HepG2 (cell line): ENCODE measurements around the gene RERE. TPM values are rescaled to one million over a fixed set of nuclear protein-coding genes. Genes with fewer than 3 reads are reported as not detected.

Experiments used
- ATAC-seq: fragments of 200-7000 bp; cut with Tn5 transposase; 3 replicates; pipeline ENCODE4 v1.9.1; 2020; ENCODE audit warnings: mild to moderate bottlenecking, moderate library complexity
- BruUV-seq: library from RNA; stranded (reverse); fragments of 400-500 nt; replicated peaks from 2 replicates; lab custom pipeline; 2021; lab: Mats Ljungman, UMichigan
- CTCF ChIA-PET: fragments of 300-600 bp; formaldehyde crosslinking; extraction: SDS; loops from one replicate; lab custom pipeline; 2021; ENCODE audit warnings: low total read pairs, inconsistent platforms, low intra/inter-chr PET ratio; lab: Yijun Ruan, JAX
- POLR2A ChIA-PET: fragments of 350-600 bp; sonication (Branson Sonifier 250); formaldehyde crosslinking; loops from one replicate; lab custom pipeline; 2020; ENCODE audit warnings: antibody characterized with exemption, inconsistent platforms; lab: Yijun Ruan, JAX
- DNase-seq: peaks from one replicate; pipeline ENCODE4 v3.0.0-alpha.2; 2015; ENCODE audit warnings: low spot score
- FAIRE-seq: peaks from 3 replicates; lab custom pipeline; 2011; peaks lifted over from hg19 to GRCh38; lab: Jason Lieb, UNC
- H2AFZ ChIP-seq: one replicate; pipeline ENCODE4 v1.6.1; 2011; ENCODE audit warnings: low read length, inconsistent platforms
- H3K27ac ChIP-seq: fragments of 300-600 bp; 3 replicates; pipeline ENCODE4 v1.8.0; 2011; ENCODE audit warnings: mixed run types, mild to moderate bottlenecking, mixed read lengths, low read length, inconsistent platforms; ENCODE audit not compliant: insufficient read depth; ENCODE audit errors: extremely low read length
- H3K27me3 ChIP-seq, 2 experiments: fragments of 200-600 bp in 1 of 2; 2 replicates in 1 of 2; 3 replicates in 1 of 2; pipeline versions ENCODE4 v1.6.0 to v1.8.0; 2011; ENCODE audit warnings: low read length in 2 of 2, mild to moderate bottlenecking in 2 of 2, moderate library complexity in 2 of 2, inconsistent platforms in 1 of 2; ENCODE audit not compliant: insufficient read depth in 2 of 2, control insufficient read depth in 1 of 2
- H3K36me3 ChIP-seq, 2 experiments: fragments of 200-600 bp in 1 of 2; replicated peaks in 1 of 2; 2 replicates in 1 of 2; 3 replicates in 1 of 2; pipeline versions ENCODE4 v1.5.1 to v1.8.0; 2011; ENCODE audit warnings: low read length in 2 of 2, inconsistent platforms in 1 of 2; ENCODE audit not compliant: insufficient read depth in 2 of 2, control insufficient read depth in 1 of 2
- H3K4me1 ChIP-seq: 2 replicates; pipeline ENCODE4 v1.5.1; 2012; ENCODE audit warnings: low read length, inconsistent platforms; ENCODE audit not compliant: insufficient read depth
- H3K4me2 ChIP-seq: 2 replicates; pipeline ENCODE4 v1.6.0; 2011; ENCODE audit warnings: low read depth, low read length, inconsistent platforms
- H3K4me3 ChIP-seq, 3 experiments: fragments of 200-600 bp in 1 of 3; sonication (generic), shearing (Covaris generic) in 1 of 3; replicated peaks in 1 of 3; 2 replicates each; pipeline ENCODE4 v1.5.1; 2011 to 2016; ENCODE audit warnings: low read length in 3 of 3, inconsistent platforms in 2 of 3, low read depth in 2 of 3, mild to moderate bottlenecking in 2 of 3, control low read depth in 1 of 3, mixed read lengths in 1 of 3; ENCODE audit not compliant: insufficient read depth in 1 of 3
- H3K79me2 ChIP-seq: one replicate; pipeline ENCODE4 v1.6.1; 2011; ENCODE audit warnings: low read length, inconsistent platforms; ENCODE audit not compliant: insufficient read depth
- H3K9ac ChIP-seq: 2 replicates; pipeline ENCODE4 v1.6.0; 2011; ENCODE audit warnings: mild to moderate bottlenecking, low read depth, low read length, inconsistent platforms; ENCODE audit not compliant: insufficient read depth
- H3K9me3 ChIP-seq: 2 replicates; pipeline ENCODE4 v1.5.1; 2012; ENCODE audit warnings: mild to moderate bottlenecking, low read length
- H4K20me1 ChIP-seq: 2 replicates; pipeline ENCODE4 v1.6.0; 2011; ENCODE audit warnings: inconsistent platforms, mild to moderate bottlenecking, low read length, moderate library complexity; ENCODE audit not compliant: insufficient read depth
- CENPBD1 ChIP-seq: sonication (generic); formaldehyde crosslinking; IDR thresholded peaks from 2 replicates; pipeline ENCODE4 v1.8.0; 2022; ENCODE audit warnings: missing genetic modification reagents, low read depth, mild to moderate bottlenecking, borderline replicate concordance
- IRF2 ChIP-seq: IDR thresholded peaks from 2 replicates; pipeline ENCODE4 v1.6.1; 2018; ENCODE audit warnings: missing genetic modification reagents, missing compliant biosample characterization
- NCOR1 ChIP-seq: fragments of 200-600 bp; sonication (generic); IDR thresholded peaks from 2 replicates; pipeline ENCODE4 v1.7.0; 2017; ENCODE audit warnings: antibody characterized with exemption, low read length, borderline replicate concordance
- PRDM10 ChIP-seq: sonication (generic); formaldehyde crosslinking; IDR thresholded peaks from 2 replicates; pipeline ENCODE4 v1.4.0; 2020; ENCODE audit warnings: low read depth, missing genetic modification reagents
- RBM22 ChIP-seq: fragments of 200-400 bp; formaldehyde crosslinking; optimal IDR thresholded peaks from 2 replicates; pipeline ENCODE3; 2017; ENCODE audit warnings: mild to moderate bottlenecking, low read length, moderate library complexity
- TMF1 ChIP-seq: sonication (generic); formaldehyde crosslinking; IDR thresholded peaks from 2 replicates; pipeline ENCODE4 v1.8.1; 2022; ENCODE audit warnings: low read depth, missing genetic modification reagents
- ZNF24 ChIP-seq: fragments of 450-650 bp; IDR thresholded peaks from 2 replicates; pipeline ENCODE4 v1.6.1; 2017; ENCODE audit warnings: antibody characterized with exemption, mild to moderate bottlenecking
- ZNF549 ChIP-seq: sonication (generic); formaldehyde crosslinking; IDR thresholded peaks from 2 replicates; pipeline ENCODE4 v1.5.0; 2020; ENCODE audit warnings: missing genetic modification reagents
- WGBS: methylation state at CpG from one replicate; pipeline ENCODE4 v1.1.6; 2017; ENCODE audit warnings: low lambda C conversion rate; 5-methylcytosine and 5-hydroxymethylcytosine counted together
- in situ Hi-C: cut with HindIII; loops from 2 replicates; pipeline ENCODE4 v1.10.0; 2017; ENCODE audit warnings: low pct_unique_long_range_greater_than_20kb; ENCODE audit not compliant: extremely low pct_ligation_motif_present
- intact Hi-C: fragments of 100-400 bp; cut with micrococcal nuclease; formaldehyde crosslinking; loops from one replicate; pipeline ENCODE4 v1.10.0; 2022; ENCODE audit not compliant: unreplicated experiment
- polyA plus RNA-seq, 8 experiments: library from polyadenylated mRNA; depleted of rRNA in 3 of 8; stranded (reverse) in 7 of 8; unstranded in 1 of 8; fragments of >200 nt; fragmentation: Illumina TruSeq in 4 of 8; extraction: Trizol in 4 of 8; gene quantifications; 2 replicates each; pipeline versions ENCODE4 v1.2.1 to v1.2.3, GENCODE V29; 2011 to 2016; ENCODE audit warnings: low read depth in 4 of 8, missing spikeins in 1 of 8, mixed read lengths in 1 of 8; ENCODE audit not compliant: insufficient read depth in 1 of 8
- total RNA-seq, 5 experiments: library from RNA; depleted of rRNA; stranded (reverse); fragments of >200 nt; fragmentation: Illumina TruSeq; extraction: Trizol; gene quantifications; 2 replicates each; pipeline ENCODE4 v1.2.3, GENCODE V29; 2016; ENCODE audit warnings: low read depth in 1 of 5

RERE gene
- total and polyA plus RNA-seq, 2 of the 13 experiments (the other 11 are each of a cell fraction or from before 2014, with no cell fraction given) = 18.3 to 21.9 TPM

- TF ChIP-seq PRDM10 (CRISPR knock-in tag) (no peak), TMF1 (no peak), NCOR1 (no peak), ZNF549 (CRISPR knock-in tag) (no peak)
Observed at GRCh38 chr1:8685463-8685862, 132.0 kb downstream of the RERE start (continued).

GRCh38 chr1:8684590-8684989 is 132.8 kb downstream of the RERE start:
- peaks cover 26% of the 10 kb centered on the region for H4K20me1 ChIP-seq
- peaks cover 60% of the 10 kb centered on the region for H3K4me1 ChIP-seq
- ATAC-seq (no peak), FAIRE-seq (no peak), DNase-seq (no peak)
- intact Hi-C loops (no loop called here), in situ Hi-C loops (no loop called here)
- no peaks in the 10 kb centered on the region for H3K9me3 ChIP-seq
- POLR2A ChIA-PET = interaction anchor here (2.0 kb wide), 1 partner anchor 19 kb away, joined by 5 read pairs; no protein-coding TSS in a partner anchor
- WGBS = 100% methylated on average over 1 of the region's 1 CpG
- no peak overlapping the region for H3K9ac ChIP-seq
- CTCF ChIA-PET = no interaction called here
- H3K4me2 ChIP-seq = no peak overlapping the region
- peaks cover 0 to 3% of the 10 kb centered on the region in 2 experiments; a peak in 1 of 5 replicates for H3K36me3 ChIP-seq
- H3K27ac ChIP-seq = no peak overlapping the region
- TF ChIP-seq ZNF24 = 0 out of 2 replicates have a peak, but pooled peaks have one; percentile 59
- no peak for TF ChIP-seq IRF2 (CRISPR knock-in tag)
- peak; percentile 29 for TF ChIP-seq RBM22
- no peak for TF ChIP-seq CENPBD1 (CRISPR knock-in tag)
- no TSS peak for BruUV-seq
- H2AFZ ChIP-seq = no peak overlapping the region
- no peaks in the 10 kb centered on the region; a peak in 1 of 5 replicates for H3K27me3 ChIP-seq
- no peak overlapping the region for H3K4me3 ChIP-seq
- H3K79me2 ChIP-seq = peaks cover 99% of the 10 kb centered on the region
